H54 (cell line): ENCODE results near the gene ZBTB16.

Experiments
- DNase-seq: peaks from one replicate; pipeline ENCODE4 v3.0.0; 2011; ENCODE audit warnings: low spot score, mixed read lengths; ENCODE audit not compliant: insufficient read length
- FAIRE-seq: peaks from 3 replicates; lab custom pipeline; 2011; peaks lifted over from hg19 to GRCh38; lab: Jason Lieb, UNC
- POLR2A ChIP-seq: IDR thresholded peaks from 2 replicates; pipeline ENCODE4 v1.6.1; 2011; ENCODE audit warnings: low read depth, mild to moderate bottlenecking, low read length

ZBTB16 gene

DNA sequence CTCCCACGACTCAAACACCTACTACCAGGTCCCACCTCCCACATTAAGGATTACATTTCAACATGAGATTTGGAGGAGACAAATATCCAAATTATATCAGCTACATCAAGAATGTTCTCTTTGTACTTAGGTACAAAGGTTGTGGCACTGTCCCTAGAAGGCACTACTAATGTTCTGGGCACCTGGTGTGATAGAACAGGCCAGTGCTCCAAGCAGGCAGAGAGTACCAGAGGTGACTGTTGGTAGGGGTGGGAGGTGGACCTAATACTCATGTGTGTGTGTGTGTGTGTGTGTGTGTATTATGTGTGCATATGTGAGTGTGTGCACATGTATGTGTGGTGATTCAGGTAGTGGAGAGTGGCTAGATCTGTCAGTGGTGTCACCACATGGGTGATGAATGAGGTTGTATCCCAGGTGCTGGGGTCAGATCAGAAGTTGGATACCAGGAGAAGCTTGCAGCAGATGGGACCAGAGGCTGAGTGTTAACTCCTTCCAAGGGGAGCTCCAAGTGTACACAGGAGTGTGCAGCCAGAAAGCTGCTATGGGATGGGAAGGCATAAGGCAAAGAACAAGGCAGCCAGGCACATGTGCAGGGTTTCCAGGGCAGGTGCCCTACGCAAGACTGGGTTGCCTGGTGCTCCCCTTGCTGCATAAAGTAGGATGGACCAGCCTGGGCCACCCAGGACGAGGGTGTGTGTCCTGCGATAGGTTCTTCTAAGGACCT is 219.0 kb downstream of the ZBTB16 start:
- TF ChIP-seq POLR2A, result no peak
- DNase-seq (no peak), FAIRE-seq (no peak)

DNA sequence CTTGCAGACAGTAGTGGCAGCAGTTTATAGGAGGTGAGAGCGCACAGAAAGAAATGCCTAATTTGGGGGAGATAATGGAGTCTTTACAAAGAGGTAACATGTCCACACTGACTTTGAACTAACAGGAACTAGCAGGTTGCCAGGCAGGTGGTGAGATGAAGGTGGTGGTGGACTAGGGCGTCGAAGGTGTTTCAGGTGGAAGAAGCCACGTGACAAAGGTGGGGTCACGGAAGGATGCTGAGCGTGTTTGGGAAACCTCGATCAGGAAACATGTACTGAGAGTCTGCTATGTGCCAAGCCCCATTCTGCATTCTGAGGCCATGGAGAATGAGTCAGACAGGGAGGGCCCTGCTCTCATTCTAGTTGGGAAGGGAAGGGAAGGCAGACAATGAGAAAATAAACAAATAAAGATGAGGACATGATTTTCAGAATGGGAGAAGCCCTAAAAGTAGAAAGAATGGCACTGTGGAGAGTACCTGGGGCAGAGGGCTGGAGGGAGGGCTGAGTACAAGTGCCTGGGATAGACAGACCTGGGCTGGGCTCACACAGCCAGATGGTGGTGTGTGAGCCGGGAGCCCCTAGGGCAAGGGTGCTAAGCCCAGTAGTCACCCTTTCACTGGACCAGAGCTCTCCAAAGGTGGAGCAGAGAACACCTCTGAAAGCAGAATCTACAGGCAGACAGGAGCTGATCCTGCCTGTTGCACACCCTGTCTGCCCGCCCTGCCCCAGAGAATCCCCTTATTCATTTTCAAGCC is 220.5 kb downstream of the ZBTB16 start:
- FAIRE-seq (no peak), DNase-seq (no peak)
- TF ChIP-seq POLR2A, result no peak

DNA sequence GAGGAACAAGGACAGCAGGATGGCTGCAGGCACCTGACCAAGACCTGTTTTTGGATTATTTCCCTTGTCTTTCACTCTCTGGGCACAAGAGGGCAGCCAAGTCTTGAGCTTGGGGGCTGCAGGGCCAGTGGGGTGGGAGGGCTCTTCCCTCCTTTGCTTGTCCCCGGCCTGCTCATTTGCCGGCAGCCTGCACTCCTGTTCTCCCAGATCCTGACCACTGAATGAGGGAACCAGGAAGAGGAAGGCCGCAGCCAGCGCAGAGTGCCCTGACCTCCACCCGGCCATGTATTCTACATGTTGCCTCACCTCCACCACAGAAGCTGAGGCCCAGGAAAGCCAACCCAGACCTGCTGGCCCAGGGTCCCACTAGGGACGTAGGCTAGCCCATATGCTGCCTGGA is 221.2 kb downstream of the ZBTB16 start:
- FAIRE-seq (no peak), DNase-seq (peak; percentile 44)
- no peak for TF ChIP-seq POLR2A

DNA sequence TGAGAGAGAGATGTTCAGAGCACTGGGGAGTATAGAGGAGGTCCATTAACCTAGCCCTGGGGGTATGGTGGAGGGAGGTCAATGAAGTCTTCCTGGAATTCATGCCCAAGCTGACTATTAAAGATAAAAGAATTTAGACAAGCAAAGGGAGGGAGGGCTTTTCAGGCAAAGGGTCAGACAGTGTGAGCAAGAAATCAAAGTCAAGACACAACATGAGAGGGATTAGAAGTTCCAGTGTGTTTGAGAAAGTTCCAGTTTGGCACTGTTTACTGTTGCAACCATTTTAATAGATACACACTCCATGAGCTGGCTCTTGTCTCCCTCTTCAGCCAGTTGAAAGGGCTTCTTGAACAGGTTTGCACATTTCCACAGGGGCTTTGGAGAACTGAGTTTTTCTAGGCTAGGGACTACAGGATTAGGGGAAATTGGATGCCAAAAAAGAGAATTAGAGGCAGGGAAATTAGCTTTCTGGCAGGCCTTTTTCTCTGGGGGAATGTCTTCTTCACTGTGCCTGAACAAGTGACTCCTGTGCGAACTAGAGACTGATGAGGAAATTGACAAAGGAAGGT is 222.0 kb downstream of the ZBTB16 start:
- FAIRE-seq, result no peak
- no peak for DNase-seq
- no peak for TF ChIP-seq POLR2A

DNA sequence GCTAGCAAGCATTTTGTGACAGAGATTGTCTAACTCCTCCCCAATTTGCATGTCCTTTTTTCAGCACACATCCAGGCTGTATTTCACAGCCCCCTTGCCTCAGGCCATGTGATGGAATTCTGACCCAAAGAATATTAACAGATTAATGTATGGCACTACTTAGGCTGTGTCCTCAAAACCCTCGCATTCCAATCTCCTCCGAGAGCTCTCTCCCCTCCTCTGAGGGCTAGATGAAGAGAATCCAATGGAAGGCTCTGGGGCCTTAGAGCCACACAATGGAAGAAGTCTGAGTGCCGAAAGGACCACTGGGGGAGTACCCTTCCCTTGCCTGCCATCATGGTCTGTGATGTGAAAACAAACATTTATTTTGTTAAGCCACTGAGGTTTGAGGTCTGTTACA is 223.0 kb downstream of the ZBTB16 start:
- FAIRE-seq (no peak), DNase-seq (no peak)
- no peak for TF ChIP-seq POLR2A

DNA sequence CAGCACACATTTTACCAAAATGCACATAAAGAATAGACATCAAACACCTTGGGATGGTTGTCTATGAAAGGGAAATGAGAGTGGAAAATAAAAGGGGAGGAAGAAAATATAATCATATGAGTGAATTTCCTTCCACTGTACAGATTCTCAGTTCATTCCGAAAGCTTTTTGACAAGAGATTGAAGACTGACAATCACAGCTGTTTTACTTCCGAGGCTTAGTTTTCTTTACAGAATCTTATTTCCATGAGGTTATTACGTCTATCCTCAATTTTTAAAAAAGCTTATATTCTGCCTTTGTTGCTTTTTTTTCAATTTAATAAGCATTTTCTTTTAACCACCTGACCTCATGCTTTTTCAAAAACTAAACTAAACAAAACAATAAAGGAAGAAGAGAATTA is 223.9 kb downstream of the ZBTB16 start:
- no peak for TF ChIP-seq POLR2A
- DNase-seq (no peak), FAIRE-seq (no peak)

DNA sequence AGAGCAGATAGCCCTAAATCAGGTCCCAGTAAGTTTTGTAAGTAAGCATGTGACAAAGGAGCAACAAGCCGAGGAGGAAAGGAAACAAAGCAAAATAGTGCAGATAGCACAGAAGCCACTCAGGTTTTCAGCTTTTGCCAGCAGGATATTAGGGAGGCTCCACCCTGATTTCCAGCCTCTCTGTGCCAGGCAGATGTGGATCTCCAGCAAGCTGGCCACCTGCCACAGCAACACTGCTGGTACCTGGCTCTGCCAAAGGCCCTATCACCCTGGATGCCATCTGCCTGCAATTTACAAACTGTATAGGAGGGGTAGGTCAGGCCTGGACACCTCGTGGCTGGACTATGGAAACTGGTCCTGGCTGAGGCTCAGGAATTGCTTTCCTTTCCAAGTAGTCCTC is 224.5 kb downstream of the ZBTB16 start:
- FAIRE-seq (no peak), DNase-seq (no peak)
- TF ChIP-seq POLR2A, result no peak

DNA sequence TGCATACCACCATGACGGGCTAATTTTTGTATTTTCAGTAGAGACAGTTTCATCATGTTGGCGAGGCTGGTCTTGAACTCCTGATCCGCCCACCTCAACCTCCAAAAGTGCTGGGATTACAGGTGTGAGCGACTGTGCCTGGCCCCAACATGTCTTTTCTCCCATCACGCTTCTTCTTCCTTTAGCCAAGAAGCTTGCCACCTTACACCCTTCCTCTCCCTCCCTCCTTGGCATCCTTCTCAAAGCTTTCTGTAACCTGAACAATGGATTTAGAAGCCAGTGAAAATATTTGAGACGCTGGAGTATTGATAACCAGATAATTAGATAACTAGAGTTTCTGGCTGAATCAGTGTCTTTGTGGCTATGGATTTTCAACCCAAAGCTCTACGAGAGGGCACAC is 225.4 kb downstream of the ZBTB16 start:
- FAIRE-seq (no peak), DNase-seq (no peak)
- TF ChIP-seq POLR2A, result no peak

DNA sequence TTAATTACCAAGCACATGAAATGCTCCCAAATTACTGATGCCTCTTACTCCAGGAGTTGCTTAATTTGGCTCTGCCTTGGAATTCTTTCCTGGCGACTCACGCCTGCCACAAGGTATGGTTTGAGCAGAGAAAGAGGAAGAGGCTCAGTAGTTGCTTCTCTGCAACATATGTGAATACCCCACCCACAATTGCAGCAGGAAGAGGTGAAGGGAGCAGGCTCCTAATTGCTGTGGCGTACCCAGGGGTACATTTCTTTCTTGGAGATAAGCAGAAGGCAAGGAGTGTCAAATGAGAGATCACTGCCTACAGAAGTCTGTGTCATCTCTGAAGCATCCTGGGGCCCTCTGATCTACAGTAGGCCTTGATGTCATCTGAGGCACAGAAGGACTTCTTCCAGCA is 226.1 kb downstream of the ZBTB16 start:
- FAIRE-seq (no peak), DNase-seq (no peak)
- TF ChIP-seq POLR2A, result no peak

DNA sequence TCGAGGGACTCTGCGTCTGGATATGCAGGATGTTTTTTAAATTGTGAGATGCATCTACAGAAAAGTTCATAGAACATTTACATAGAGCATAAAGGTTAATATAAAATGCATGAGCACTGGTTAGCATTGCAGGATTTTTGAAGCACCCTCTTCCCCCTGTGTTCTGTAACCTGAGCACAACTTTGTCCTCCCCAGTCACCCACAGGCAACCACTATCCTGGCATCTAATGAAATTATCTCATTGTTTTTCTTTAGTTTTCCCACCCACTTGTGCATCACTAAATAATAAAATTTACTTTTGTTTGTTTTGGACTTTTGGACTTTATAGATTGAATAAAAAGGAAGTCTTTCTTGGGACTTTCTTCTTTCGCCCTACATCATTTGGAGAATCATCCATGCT is 226.7 kb downstream of the ZBTB16 start:
- TF ChIP-seq POLR2A, result no peak
- DNase-seq (no peak), FAIRE-seq (no peak)

DNA sequence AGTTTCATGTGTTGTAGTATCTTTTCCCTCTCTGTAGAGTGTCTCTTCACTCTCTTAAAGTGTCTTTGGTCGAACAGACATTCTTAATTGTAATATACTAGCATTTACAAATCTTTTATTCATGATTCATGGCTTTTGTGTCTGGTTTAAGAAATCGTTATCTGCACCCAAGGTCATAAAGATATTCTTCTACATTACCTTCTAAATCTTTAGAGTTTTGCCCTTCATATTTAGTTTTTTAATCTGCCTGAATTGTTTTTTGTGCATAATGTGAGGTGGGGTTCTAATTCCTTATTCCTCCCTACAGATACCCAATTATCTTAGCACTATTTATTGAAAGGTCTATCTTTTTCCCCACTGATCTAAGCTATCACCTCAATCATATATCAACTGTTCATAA is 227.6 kb downstream of the ZBTB16 start:
- no peak for TF ChIP-seq POLR2A
- DNase-seq, result no peak
- FAIRE-seq, result no peak

DNA sequence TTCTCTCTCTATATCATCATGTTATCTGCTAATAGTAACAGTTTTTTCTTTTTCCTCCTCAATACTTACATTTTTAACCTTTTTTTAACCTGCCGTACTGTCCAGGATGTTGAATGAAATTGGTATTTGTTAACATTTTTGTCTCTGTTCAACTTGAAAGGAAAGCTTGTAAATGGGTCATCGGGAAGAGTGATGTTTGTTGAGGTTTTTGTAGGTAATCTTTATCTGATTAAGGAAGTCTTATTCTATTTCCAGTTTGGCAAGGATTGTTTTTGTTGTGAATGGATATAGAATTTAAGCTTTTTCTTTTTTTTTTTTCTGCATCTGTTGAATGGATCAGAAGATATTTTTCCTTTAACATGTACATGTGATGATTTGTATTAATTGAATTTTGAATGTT is 228.6 kb downstream of the ZBTB16 start:
- FAIRE-seq (no peak), DNase-seq (no peak)
- no peak for TF ChIP-seq POLR2A

DNA sequence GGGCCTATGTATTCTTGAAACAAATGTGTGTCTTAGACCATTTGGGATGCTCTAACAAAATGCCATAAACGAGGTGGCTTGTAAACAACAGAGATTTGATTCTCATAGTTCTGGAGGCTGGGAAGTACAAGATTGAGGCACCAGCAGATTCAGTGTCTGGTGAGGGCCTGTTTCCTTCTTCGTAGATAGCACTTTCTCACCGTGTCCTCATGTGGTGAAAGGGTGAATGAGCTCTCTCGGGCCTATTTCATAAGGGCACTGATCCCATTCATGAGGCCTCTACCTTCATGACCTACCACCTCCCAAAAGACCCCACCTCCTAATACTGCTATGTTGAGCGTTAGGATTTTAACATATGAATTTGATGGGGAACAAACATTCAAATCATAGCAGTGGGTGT is 230.3 kb downstream of the ZBTB16 start:
- peak; percentile 36 for FAIRE-seq
- no peak for TF ChIP-seq POLR2A
- DNase-seq, result no peak

DNA sequence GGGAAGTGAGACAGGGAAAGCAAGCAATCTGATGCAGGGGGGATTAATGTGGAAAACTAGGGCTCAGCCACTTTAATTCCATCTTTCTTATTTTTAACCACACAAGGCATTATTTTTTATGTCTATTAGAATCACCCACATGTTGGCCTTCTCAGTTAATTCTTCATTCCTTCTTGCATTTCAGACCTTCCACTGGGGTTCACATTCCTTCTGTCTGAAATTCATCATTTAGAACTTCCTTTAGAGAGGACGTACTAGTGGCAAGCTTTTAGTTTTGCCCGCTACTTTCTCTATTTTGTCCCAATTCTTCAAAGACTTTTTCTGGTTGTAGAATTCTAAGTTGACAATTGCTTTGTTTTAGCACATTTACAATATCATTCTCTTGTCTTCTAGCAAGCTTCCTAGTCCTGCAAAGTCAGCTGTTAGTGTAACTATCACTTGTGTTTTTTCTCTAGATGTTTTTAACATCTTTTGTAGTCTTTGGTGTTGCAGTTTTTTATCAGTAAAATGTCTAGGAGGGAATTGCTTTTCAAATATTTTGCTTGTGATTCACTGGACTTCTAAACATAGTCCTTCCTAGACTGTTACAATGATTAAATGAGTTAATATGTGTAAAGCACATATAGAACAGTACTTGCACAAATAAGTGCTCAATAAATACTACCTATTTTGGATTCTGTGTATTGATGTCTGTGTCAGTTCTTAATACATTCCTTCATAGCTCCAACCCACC is 231.2 kb downstream of the ZBTB16 start:
- DNase-seq, result no peak
- FAIRE-seq, result peak; percentile 48
- TF ChIP-seq POLR2A, result no peak

DNA sequence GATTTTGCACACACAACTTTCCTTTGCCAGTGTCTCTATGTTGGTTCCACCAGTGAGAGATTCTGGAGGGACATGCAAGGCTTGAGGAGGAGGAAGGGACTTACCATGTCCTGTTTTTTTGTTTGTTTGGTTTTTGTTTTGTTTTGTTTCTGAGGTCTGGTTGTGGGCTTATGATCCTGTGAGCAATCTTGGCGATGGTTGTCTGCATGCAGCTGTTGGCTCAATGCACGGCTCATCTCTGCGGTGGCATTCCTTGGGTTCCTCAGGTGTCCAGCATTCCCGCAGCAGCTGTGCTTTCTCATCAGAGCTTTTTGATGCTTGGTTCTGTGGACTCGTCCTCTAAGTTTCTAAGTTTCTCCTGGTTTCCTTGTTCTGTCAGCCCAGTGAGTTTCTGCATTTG is 231.9 kb downstream of the ZBTB16 start:
- no peak for TF ChIP-seq POLR2A
- DNase-seq (no peak), FAIRE-seq (peak; percentile 93)
